Vagina (tissue), 2 donors: ENCODE data around the gene RIT2. TPM values are rescaled to one million over a fixed set of nuclear protein-coding genes. Genes with fewer than 3 reads are reported as not detected.

Experiments used
- DNase-seq, 2 donors: peaks; one replicate each; pipeline ENCODE4 v3.0.0-alpha.2; 2017; ENCODE audit errors: extremely low spot score in 2 of 2
- H3K27ac ChIP-seq: fragments of 200-600 bp; sonication (generic); one replicate; pipeline ENCODE4 v1.5.1; 2019
- H3K27me3 ChIP-seq: fragments of 200-600 bp; sonication (generic); one replicate; pipeline ENCODE4 v1.5.1; 2019
- H3K36me3 ChIP-seq, 2 donors: fragments of 200-600 bp; sonication (generic); one replicate each; pipeline ENCODE4 v1.5.1; 2017 to 2019
- H3K4me1 ChIP-seq: fragments of 200-600 bp; sonication (generic); one replicate; pipeline ENCODE4 v1.5.1; 2019
- H3K4me3 ChIP-seq, 2 donors: fragments of 200-600 bp; sonication (generic); 1 replicate in 1 of 2; 2 replicates in 1 of 2; pipeline ENCODE4 v1.5.1; 2016 to 2019
- H3K9me3 ChIP-seq: fragments of 200-600 bp; sonication (generic); one replicate; pipeline ENCODE4 v1.5.1; 2019
- CTCF ChIP-seq, 3 experiments: fragments of 450-650 bp in 2 of 3; fragments of 200-600 bp in 1 of 3; sonication (generic) in 1 of 3; IDR thresholded peaks; one replicate each; pipeline ENCODE4 v1.5.1; 2017 to 2019; ENCODE audit warnings: antibody characterized with exemption in 3 of 3, mild to moderate bottlenecking in 2 of 3, moderate library complexity in 2 of 3
- POLR2A ChIP-seq, 2 donors: fragments of 450-650 bp; IDR thresholded peaks; one replicate each; pipeline ENCODE4 v1.6.1; 2017; ENCODE audit warnings: antibody characterized with exemption in 2 of 2, mild to moderate bottlenecking in 2 of 2, moderate library complexity in 2 of 2
- POLR2AphosphoS5 ChIP-seq, 2 donors: sonication (generic); formaldehyde crosslinking; IDR thresholded peaks; one replicate each; pipeline ENCODE4 v1.9.0; 2017; ENCODE audit warnings: antibody characterized with exemption in 2 of 2, mild to moderate bottlenecking in 2 of 2, low read depth in 1 of 2; ENCODE audit not compliant: insufficient read depth in 1 of 2
- intact Hi-C: fragments of 100-400 bp; cut with DNase I; formaldehyde crosslinking; loops from one replicate; pipeline ENCODE4 v1.15.1; 2023
- total RNA-seq: library from RNA; depleted of rRNA; stranded (reverse); fragments of >200 nt; gene quantifications from one replicate; pipeline ENCODE4 v1.2.3, GENCODE V29; 2016

Gene RIT2
- total RNA-seq, 1 donor from 2014 or later: not detected

GRCh38 chr18:43078478-43079092 is 36.9 kb downstream of the RIT2 start:
- intact Hi-C loops: no loop called here
- H3K4me1 ChIP-seq: no peaks in the 10 kb centered on the region
- no peaks in the 10 kb centered on the region for H3K27me3 ChIP-seq
- DNase-seq: no peak
- H3K36me3 ChIP-seq: no peaks in the 10 kb centered on the region
- TF ChIP-seq POLR2A (IDR thresholded peaks at IDR 0.05) (no peak), CTCF (IDR thresholded peaks at IDR 0.05) (no peak), POLR2AphosphoS5 (IDR thresholded peaks at IDR 0.05; ENCODE audit: insufficient read depth in 1 of 2, low read depth in 1 of 2) (no peak)
- H3K4me3 ChIP-seq: no peak overlapping the region
- no peaks in the 10 kb centered on the region for H3K9me3 ChIP-seq
- no peak overlapping the region for H3K27ac ChIP-seq

DNA sequence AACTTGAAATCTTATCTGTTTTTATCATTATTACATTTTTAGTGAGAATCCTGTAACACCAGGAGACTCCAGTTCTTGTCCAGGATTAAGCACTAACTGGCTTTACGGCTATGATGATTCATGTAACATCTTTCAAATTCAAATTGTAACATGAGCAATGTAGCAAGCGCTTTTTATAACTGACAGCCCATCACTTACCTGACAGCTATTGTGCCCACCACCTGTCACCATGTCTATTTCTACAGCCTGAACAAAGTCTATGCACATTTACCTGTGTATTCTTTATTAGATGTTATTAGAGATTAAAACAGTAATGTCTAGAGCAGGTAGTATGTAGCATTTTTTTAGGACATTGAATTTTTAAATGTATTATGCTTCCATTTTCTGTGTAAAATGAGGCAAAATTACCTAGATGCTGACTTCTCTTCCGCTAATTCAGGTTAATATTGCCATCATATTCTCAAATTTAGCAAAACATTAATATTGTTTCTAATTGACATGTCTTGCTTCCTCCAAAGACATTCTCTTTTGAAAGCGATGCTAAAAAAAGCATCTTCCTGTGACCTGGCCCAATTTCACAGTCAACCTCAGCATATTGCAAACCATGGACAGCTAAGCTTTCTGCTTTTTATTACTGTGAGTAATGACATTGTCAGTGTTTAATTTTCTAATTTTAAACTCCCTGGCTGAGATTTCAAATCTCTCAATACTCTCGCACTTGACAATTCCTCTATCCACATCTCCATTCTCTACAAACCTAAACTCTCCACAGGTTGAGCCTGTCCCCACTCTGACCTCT is 37.8 kb downstream of the RIT2 start:
- Histone ChIP-seq H3K27me3 (no peaks in the 10 kb centered on the region), H3K27ac (no peak overlapping the region), H3K36me3 (no peaks in the 10 kb centered on the region), H3K9me3 (no peaks in the 10 kb centered on the region), H3K4me3 (no peak overlapping the region), H3K4me1 (no peaks in the 10 kb centered on the region)
- TF ChIP-seq CTCF (IDR thresholded peaks at IDR 0.05): no peak
- TF ChIP-seq POLR2A (IDR thresholded peaks at IDR 0.05): no peak
- no peak for TF ChIP-seq POLR2AphosphoS5 (IDR thresholded peaks at IDR 0.05; ENCODE audit: insufficient read depth in 1 of 2, low read depth in 1 of 2)
- no peak for DNase-seq
- intact Hi-C loops: no loop called here

- Histone ChIP-seq H3K9me3 (no peaks in the 10 kb centered on the region), H3K27me3 (no peaks in the 10 kb centered on the region), H3K4me1 (no peaks in the 10 kb centered on the region), H3K27ac (no peak overlapping the region), H3K36me3 (no peaks in the 10 kb centered on the region), H3K4me3 (no peak overlapping the region)
- intact Hi-C loops: no loop called here
- DNase-seq: no peak
- no peak for TF ChIP-seq POLR2AphosphoS5 (IDR thresholded peaks at IDR 0.05; ENCODE audit: insufficient read depth in 1 of 2, low read depth in 1 of 2)
- TF ChIP-seq POLR2A (IDR thresholded peaks at IDR 0.05): no peak
- no peak for TF ChIP-seq CTCF (IDR thresholded peaks at IDR 0.05)
Measured at GRCh38 chr18:43073771-43074170, 41.7 kb downstream of the RIT2 start.

GRCh38 chr18:43068781-43069180 is 46.7 kb downstream of the RIT2 start:
- intact Hi-C loops: no loop called here
- H3K27ac ChIP-seq: no peak overlapping the region

More at GRCh38 chr18:43068781-43069180, 46.7 kb downstream of the RIT2 start:
- Histone ChIP-seq H3K27me3 (no peaks in the 10 kb centered on the region), H3K4me1 (no peaks in the 10 kb centered on the region), H3K9me3 (no peaks in the 10 kb centered on the region), H3K4me3 (no peak overlapping the region), H3K36me3 (no peaks in the 10 kb centered on the region)
- TF ChIP-seq POLR2AphosphoS5 (IDR thresholded peaks at IDR 0.05; ENCODE audit: insufficient read depth in 1 of 2, low read depth in 1 of 2): no peak
- TF ChIP-seq CTCF (IDR thresholded peaks at IDR 0.05): no peak
- TF ChIP-seq POLR2A (IDR thresholded peaks at IDR 0.05): no peak
- DNase-seq: no peak
